Neural progenitor cell (in vitro differentiated cells): Measurements from ENCODE around the gene BCAS2. TPM values are rescaled to one million over a fixed set of nuclear protein-coding genes. Genes with fewer than 3 reads are reported as not detected.

Source experiments
- DNase-seq: peaks from one replicate; pipeline ENCODE4 v3.0.0-alpha.2; 2016; ENCODE audit warnings: low spot score
- H2AFZ ChIP-seq: fragments of 200-600 bp; sonication (generic); replicated peaks from 2 replicates; pipeline ENCODE4 v1.6.1; 2016; ENCODE audit warnings: antibody characterized with exemption
- H3F3A ChIP-seq: fragments of 200-600 bp; sonication (generic); 2 replicates; pipeline ENCODE4 v1.6.1; 2016; ENCODE audit warnings: antibody characterized with exemption, low read depth
- H3K27ac ChIP-seq: fragments of 200-600 bp; sonication (generic); 2 replicates; pipeline ENCODE4 v1.5.1; 2016; ENCODE audit warnings: mild to moderate bottlenecking
- H3K27me3 ChIP-seq: fragments of 200-600 bp; sonication (generic); 2 replicates; pipeline ENCODE4 v1.6.1; 2016; ENCODE audit warnings: mild to moderate bottlenecking, moderate library complexity
- H3K36me3 ChIP-seq: fragments of 200-600 bp; sonication (generic); 2 replicates; pipeline ENCODE4 v1.5.1; 2016
- H3K4me1 ChIP-seq: fragments of 200-600 bp; sonication (generic); 2 replicates; pipeline ENCODE4 v1.6.1; 2016; ENCODE audit warnings: mixed run types
- H3K4me2 ChIP-seq: fragments of 200-600 bp; sonication (generic); 2 replicates; pipeline ENCODE4 v1.6.1; 2016
- H3K4me3 ChIP-seq: fragments of 200-600 bp; sonication (generic); 2 replicates; pipeline ENCODE4 v1.5.1; 2016
- H3K79me2 ChIP-seq: fragments of 200-600 bp; sonication (generic); 2 replicates; pipeline ENCODE4 v1.6.1; 2016; ENCODE audit warnings: low read depth
- H3K9ac ChIP-seq: fragments of 200-600 bp; sonication (generic); 2 replicates; pipeline ENCODE4 v1.6.1; 2016
- H3K9me3 ChIP-seq: fragments of 200-600 bp; sonication (generic); 2 replicates; pipeline ENCODE4 v1.5.1; 2016; ENCODE audit warnings: low read depth
- H4K20me1 ChIP-seq: fragments of 200-600 bp; sonication (generic); 2 replicates; pipeline ENCODE4 v1.6.1; 2016; ENCODE audit warnings: low read depth
- H3K27ac Mint-ChIP-seq: 3 replicates; pipeline ENCODE4 v1.8.0; 2021; ENCODE audit warnings: mixed read lengths
- H3K27me3 Mint-ChIP-seq: 2 replicates; pipeline ENCODE4 v1.8.0; 2022; ENCODE audit warnings: low read depth, mild to moderate bottlenecking, inconsistent platforms, moderate library complexity, mixed read lengths; ENCODE audit not compliant: insufficient read depth
- H3K36me3 Mint-ChIP-seq: 3 replicates; pipeline ENCODE4 v1.8.0; 2021; ENCODE audit warnings: mixed read lengths
- H3K4me1 Mint-ChIP-seq: 3 replicates; pipeline ENCODE4 v1.8.0; 2021; ENCODE audit warnings: mixed read lengths
- H3K4me3 Mint-ChIP-seq: 3 replicates; pipeline ENCODE4 v1.8.0; 2021; ENCODE audit warnings: mild to moderate bottlenecking, moderate library complexity, mixed read lengths
- H3K9me3 Mint-ChIP-seq: 3 replicates; pipeline ENCODE4 v1.8.0; 2020; ENCODE audit warnings: mixed read lengths
- CTCF ChIP-seq: fragments of 200-600 bp; sonication (generic); IDR thresholded peaks from 2 replicates; pipeline ENCODE4 v1.5.1; 2017; ENCODE audit warnings: antibody characterized with exemption, mild to moderate bottlenecking
- EZH2 ChIP-seq: fragments of 200-600 bp; sonication (generic); IDR thresholded peaks from 2 replicates; pipeline ENCODE4 v1.6.1; 2017; ENCODE audit warnings: antibody characterized with exemption, mild to moderate bottlenecking, moderate library complexity
- EZH2phosphoT487 ChIP-seq: fragments of 200-600 bp; sonication (generic); IDR thresholded peaks from 2 replicates; pipeline ENCODE4 v1.6.1; 2017; ENCODE audit warnings: antibody characterized with exemption
- total RNA-seq: library from RNA; depleted of rRNA; stranded (reverse); fragments of >200 nt; gene quantifications from 2 replicates; pipeline ENCODE4 v1.2.3, GENCODE V29; 2015; ENCODE audit warnings: low replicate concordance

BCAS2 gene
- 46.0 and 92.1 TPM in 2 replicates for total RNA-seq

- Histone ChIP-seq H3K4me1 (peaks cover 9% of the 10 kb centered on the region), H3K9ac (peak within 1 kb of the TSS; percentile 81), H3K79me2 (peaks cover 48% of the 10 kb centered on the region), H3K9me3 (no peaks in the 10 kb centered on the region), H2AFZ (peak within 1 kb of the TSS; percentile 90), H3K27me3 (no peaks in the 10 kb centered on the region), H3K4me2 (peak within 1 kb of the TSS; percentile 94), H3F3A (no peaks in the 10 kb centered on the region), H3K36me3 (peaks cover 11% of the 10 kb centered on the region), H3K27ac (no peak within 1 kb of the TSS), H3K4me3 (peak within 1 kb of the TSS; percentile 92), H4K20me1 (peaks cover 6% of the 10 kb centered on the region)
- peaks cover 7% of the 10 kb centered on the region for H3K36me3 Mint-ChIP-seq
- H3K4me1 Mint-ChIP-seq, result peaks cover 8% of the 10 kb centered on the region
- H3K4me3 Mint-ChIP-seq, result peak within 1 kb of the TSS; percentile 97
- peak within 1 kb of the TSS; percentile 95 for H3K27ac Mint-ChIP-seq
- H3K9me3 Mint-ChIP-seq, result no peaks in the 10 kb centered on the region
- TF ChIP-seq EZH2phosphoT487 (no peak), EZH2 (peak; percentile 44)
- DNase-seq, result peak; percentile 93
- H3K27me3 Mint-ChIP-seq, result peaks cover 3% of the 10 kb centered on the region
These were observed at the start of gene BCAS2 for GRCh38 chr1:114581335-114582287. TSS of gene BCAS2 (minus strand) at chr1:114581615. CDS start at chr1:114581591, 24 bp downstream.

GRCh38 chr1:114627107-114627506 is 45.7 kb upstream of the BCAS2 start:
- H3K4me3 ChIP-seq, result no peak overlapping the region
- no peak overlapping the region for H3K27ac ChIP-seq
- H3K4me2 ChIP-seq, result no peak overlapping the region
- no peaks in the 10 kb centered on the region for H4K20me1 ChIP-seq
- no peaks in the 10 kb centered on the region for H3K79me2 ChIP-seq
- no peak overlapping the region for H3K4me3 Mint-ChIP-seq
- H3K36me3 Mint-ChIP-seq, result no peaks in the 10 kb centered on the region
- H3K36me3 ChIP-seq, result no peaks in the 10 kb centered on the region
- no peak overlapping the region for H3K9ac ChIP-seq
- peaks cover 2% of the 10 kb centered on the region for H3K27me3 Mint-ChIP-seq
- no peaks in the 10 kb centered on the region for H3K27me3 ChIP-seq
- H3K9me3 Mint-ChIP-seq, result peaks cover 2% of the 10 kb centered on the region
- H3K27ac Mint-ChIP-seq, result no peak overlapping the region
- H3F3A ChIP-seq, result no peaks in the 10 kb centered on the region
- no peaks in the 10 kb centered on the region for H3K4me1 Mint-ChIP-seq
- no peak for DNase-seq
- no peaks in the 10 kb centered on the region for H3K4me1 ChIP-seq
- no peak overlapping the region for H2AFZ ChIP-seq
- no peaks in the 10 kb centered on the region for H3K9me3 ChIP-seq
- TF ChIP-seq EZH2phosphoT487 (no peak), EZH2 (no peak), CTCF (no peak)

- H3F3A ChIP-seq, result no peaks in the 10 kb centered on the region
- H3K4me3 ChIP-seq, result no peak overlapping the region
- TF ChIP-seq EZH2 (no peak), CTCF (no peak), EZH2phosphoT487 (no peak)
- H4K20me1 ChIP-seq, result no peaks in the 10 kb centered on the region
- H3K9me3 ChIP-seq, result no peaks in the 10 kb centered on the region
- Mint-ChIP-seq H3K27me3 (no peaks in the 10 kb centered on the region), H3K27ac (no peak overlapping the region), H3K9me3 (no peaks in the 10 kb centered on the region), H3K36me3 (no peaks in the 10 kb centered on the region), H3K4me1 (no peaks in the 10 kb centered on the region), H3K4me3 (no peak overlapping the region)
- H3K4me1 ChIP-seq, result no peaks in the 10 kb centered on the region
- H3K27me3 ChIP-seq, result no peaks in the 10 kb centered on the region
- no peak overlapping the region for H3K27ac ChIP-seq
- H3K4me2 ChIP-seq, result no peak overlapping the region
- no peak overlapping the region for H2AFZ ChIP-seq
- H3K79me2 ChIP-seq, result no peaks in the 10 kb centered on the region
- H3K9ac ChIP-seq, result no peak overlapping the region
- H3K36me3 ChIP-seq, result no peaks in the 10 kb centered on the region
- DNase-seq, result no peak
These were observed 41.9 kb upstream of the BCAS2 start for GRCh38 chr1:114623364-114623763.

- Histone ChIP-seq H3K4me3 (no peak overlapping the region), H3K4me2 (no peak overlapping the region), H3K27me3 (no peaks in the 10 kb centered on the region), H3K9ac (no peak overlapping the region), H2AFZ (no peak overlapping the region), H4K20me1 (no peaks in the 10 kb centered on the region), H3K79me2 (no peaks in the 10 kb centered on the region), H3K9me3 (no peaks in the 10 kb centered on the region), H3K4me1 (no peaks in the 10 kb centered on the region), H3K36me3 (no peaks in the 10 kb centered on the region), H3K27ac (no peak overlapping the region), H3F3A (no peaks in the 10 kb centered on the region)
- Mint-ChIP-seq H3K4me1 (no peaks in the 10 kb centered on the region), H3K27ac (no peak overlapping the region), H3K36me3 (no peaks in the 10 kb centered on the region), H3K9me3 (no peaks in the 10 kb centered on the region), H3K4me3 (no peak overlapping the region), H3K27me3 (no peaks in the 10 kb centered on the region)
- TF ChIP-seq EZH2 (no peak), EZH2phosphoT487 (no peak)
- no peak for DNase-seq
These were observed 39.0 kb upstream of the BCAS2 start for GRCh38 chr1:114620419-114620818.
